Activated T-helper 9 cell treated with anti-CD3 and anti-CD28 coated beads, Interleukin-2, amount 50 U/mL, for 16 hours (primary cell): ENCODE results near the gene PSG2.
"Not testable (repeated sequence)": the region's sequence is repeated elsewhere in the genome, so short reads cannot be mapped to it uniquely, and the experiment has no call there.

Experiments
- DNase-seq: peaks from one replicate; pipeline ENCODE4 v3.0.0-alpha.2; 2020; ENCODE audit warnings: low read depth

Gene PSG2

GRCh38 chr19:43082601-43083000 lies at the start of gene PSG2:
Gene PSG2 (minus strand): TSS chr19:43082701. CDS start chr19:43082569, 132 bp downstream.
- DNase-seq = not testable (repeated sequence)

- DNase-seq = not testable (repeated sequence)
These were observed 48.9 kb upstream of the PSG2 start for GRCh38 chr19:43131281-43131842.

GRCh38 chr19:43129197-43129596 lies 46.7 kb upstream of the PSG2 start:
- not testable (repeated sequence) for DNase-seq

- DNase-seq = not testable (repeated sequence)
These were observed 44.8 kb upstream of the PSG2 start for GRCh38 chr19:43127336-43127735.

- DNase-seq = no peak
These were observed 44.2 kb upstream of the PSG2 start for GRCh38 chr19:43126720-43127119.

GRCh38 chr19:43124360-43124759 lies 41.9 kb upstream of the PSG2 start:
- DNase-seq = no peak

GRCh38 chr19:43120433-43121026 lies 38.0 kb upstream of the PSG2 start:
- not testable (repeated sequence) for DNase-seq

- DNase-seq = not testable (repeated sequence)
These were observed 37.0 kb upstream of the PSG2 start for GRCh38 chr19:43119526-43119925.

GRCh38 chr19:43116421-43116820 lies 33.9 kb upstream of the PSG2 start:
- not testable (repeated sequence) for DNase-seq

GRCh38 chr19:43115548-43115947 lies 33.0 kb upstream of the PSG2 start:
- not testable (repeated sequence) for DNase-seq

- DNase-seq = not testable (repeated sequence)
These were observed 32.6 kb upstream of the PSG2 start for GRCh38 chr19:43115064-43115463.

- not testable (repeated sequence) for DNase-seq
These were observed 32.1 kb upstream of the PSG2 start for GRCh38 chr19:43114626-43115025.

GRCh38 chr19:43107401-43107800 lies 24.9 kb upstream of the PSG2 start:
- not testable (repeated sequence) for DNase-seq

- no peak for DNase-seq
These were observed 23.0 kb upstream of the PSG2 start for GRCh38 chr19:43105496-43105895.

- DNase-seq = not testable (repeated sequence)
These were observed 21.8 kb upstream of the PSG2 start for GRCh38 chr19:43104215-43104850.

- DNase-seq = no peak
These were observed 19.4 kb upstream of the PSG2 start for GRCh38 chr19:43101950-43102349.

GRCh38 chr19:43098416-43098815 lies 15.9 kb upstream of the PSG2 start:
- not testable (repeated sequence) for DNase-seq

- DNase-seq = not testable (repeated sequence)
These were observed 5.3 kb upstream of the PSG2 start for GRCh38 chr19:43087702-43088340.

- not testable (repeated sequence) for DNase-seq
These were observed 3.5 kb upstream of the PSG2 start for GRCh38 chr19:43085796-43086530.

- not testable (repeated sequence) for DNase-seq
These were observed 1.8 kb upstream of the PSG2 start for GRCh38 chr19:43084196-43084832.

- DNase-seq = not testable (repeated sequence)
These were observed 1.2 kb upstream of the PSG2 start for GRCh38 chr19:43083721-43084120.

GRCh38 chr19:43078311-43078710 lies 4.2 kb downstream of the PSG2 start:
- no peak for DNase-seq
